Nasal cavity respiratory epithelium epithelial cell of viscerocranial mucosa (primary cell): ENCODE measurements around the gene IAPP. TPM values are rescaled to one million over a fixed set of nuclear protein-coding genes. Genes with fewer than 3 reads are reported as not detected.

Source experiments
- total RNA-seq: library from RNA; depleted of rRNA; stranded (reverse); fragments of >200 nt; gene quantifications from 2 replicates; pipeline ENCODE4 v1.2.3, GENCODE V29; 2014

The IAPP gene
- total RNA-seq, result not detected in 2 replicates

GRCh38 chr12:21372602-21373001 is at the start of gene IAPP:
IAPP (plus strand) TSS chr12:21372902; CDS start chr12:21373352, 450 bp downstream.

GRCh38 chr12:21334771-21335325 is 37.9 kb upstream of the IAPP start, which contains the start of gene SLCO1A2:
SLCO1A2 (minus strand) TSS chr12:21334917; CDS start chr12:21334647, 270 bp downstream.

Other genes starting within 250 kb of the IAPP start
- gene SLCO1B1, start 241.7 kb upstream of the IAPP start, total RNA-seq, result not detected in 2 replicates
- gene SLCO1A2, start 38.0 kb upstream of the IAPP start, total RNA-seq, result not detected in 2 replicates
- gene PYROXD1, start 64.8 kb downstream of the IAPP start, total RNA-seq, result 31.1 and 35.7 TPM in 2 replicates
- gene RECQL, start 128.7 kb downstream of the IAPP start, total RNA-seq, result 37.9 and 52.5 TPM in 2 replicates
- 46.9 and 72.5 TPM in 2 replicates for gene GOLT1B, start 128.9 kb downstream of the IAPP start, total RNA-seq
- gene SPX, start 153.4 kb downstream of the IAPP start, total RNA-seq, result 0.21 and 0.68 TPM in 2 replicates
- not detected in 2 replicates for gene GYS2, start 231.9 kb downstream of the IAPP start, total RNA-seq